ENCODE measurements around the gene NRXN3. TPM values are rescaled to one million over a fixed set of nuclear protein-coding genes. Genes with fewer than 3 reads are reported as not detected.

NRXN3 gene
- total and polyA plus RNA-seq, 2 of the 13 experiments (the other 11 are each of a cell fraction or from before 2014, with no cell fraction given): 0.03 TPM; not detected in 1

GRCh38 chr14:79482825-79483224 is 1312.7 kb downstream of the NRXN3 start:
- no TSS peak for BruUV-seq (replicated peaks)
- H3K4me2 ChIP-seq (ENCODE audit: low read depth, low read length): no peak overlapping the region
- no peaks in the 10 kb centered on the region for H3K36me3 ChIP-seq (replicated peaks in 1 of 2; ENCODE audit: control insufficient read depth in 1 of 2, insufficient read depth in 2 of 2, low read length in 2 of 2)
- DNase-seq (ENCODE audit: low spot score) (no peak), FAIRE-seq (no peak), ATAC-seq (no peak)
- POLR2A ChIA-PET: no interaction called here
- no peaks in the 10 kb centered on the region for H4K20me1 ChIP-seq (ENCODE audit: insufficient read depth, low read length)
- TF ChIP-seq HMGXB4 (CRISPR knock-in tag; IDR thresholded peaks at IDR 0.05; ENCODE audit: borderline replicate concordance in 1 of 2, low read depth in 1 of 2) (no peak), ZNF749 (CRISPR knock-in tag; IDR thresholded peaks at IDR 0.05; ENCODE audit: borderline replicate concordance) (no peak)
- H3K27me3 ChIP-seq (ENCODE audit: control insufficient read depth in 1 of 2, insufficient read depth in 2 of 2, low read length in 2 of 2): no peaks in the 10 kb centered on the region
- 44% methylated on average over 1 of the region's 1 CpG for WGBS (ENCODE audit: low lambda C conversion rate)
- no peak overlapping the region for H3K9ac ChIP-seq (ENCODE audit: insufficient read depth, low read depth, low read length)
- H3K27ac ChIP-seq (ENCODE audit: extremely low read length, insufficient read depth, low read length): no peak overlapping the region
- H3K4me3 ChIP-seq (replicated peaks in 1 of 3; ENCODE audit: insufficient read depth in 1 of 3, low read depth in 2 of 3, low read length in 3 of 3): no peak overlapping the region
- intact Hi-C loops (cut with micrococcal nuclease; ENCODE audit: unreplicated experiment) (no loop called here), in situ Hi-C loops (cut with HindIII; ENCODE audit: extremely low pct_ligation_motif_present, low pct_unique_long_range_greater_than_20kb) (no loop called here)
- no peaks in the 10 kb centered on the region for H3K79me2 ChIP-seq (ENCODE audit: insufficient read depth, low read length)
- CTCF ChIA-PET (ENCODE audit: low intra/inter-chr PET ratio, low total read pairs): no interaction called here
- no peak overlapping the region for H2AFZ ChIP-seq (ENCODE audit: low read length)
- H3K4me1 ChIP-seq (ENCODE audit: insufficient read depth, low read length): no peaks in the 10 kb centered on the region
- H3K9me3 ChIP-seq (ENCODE audit: low read length): peaks cover 88% of the 10 kb centered on the region

DNA sequence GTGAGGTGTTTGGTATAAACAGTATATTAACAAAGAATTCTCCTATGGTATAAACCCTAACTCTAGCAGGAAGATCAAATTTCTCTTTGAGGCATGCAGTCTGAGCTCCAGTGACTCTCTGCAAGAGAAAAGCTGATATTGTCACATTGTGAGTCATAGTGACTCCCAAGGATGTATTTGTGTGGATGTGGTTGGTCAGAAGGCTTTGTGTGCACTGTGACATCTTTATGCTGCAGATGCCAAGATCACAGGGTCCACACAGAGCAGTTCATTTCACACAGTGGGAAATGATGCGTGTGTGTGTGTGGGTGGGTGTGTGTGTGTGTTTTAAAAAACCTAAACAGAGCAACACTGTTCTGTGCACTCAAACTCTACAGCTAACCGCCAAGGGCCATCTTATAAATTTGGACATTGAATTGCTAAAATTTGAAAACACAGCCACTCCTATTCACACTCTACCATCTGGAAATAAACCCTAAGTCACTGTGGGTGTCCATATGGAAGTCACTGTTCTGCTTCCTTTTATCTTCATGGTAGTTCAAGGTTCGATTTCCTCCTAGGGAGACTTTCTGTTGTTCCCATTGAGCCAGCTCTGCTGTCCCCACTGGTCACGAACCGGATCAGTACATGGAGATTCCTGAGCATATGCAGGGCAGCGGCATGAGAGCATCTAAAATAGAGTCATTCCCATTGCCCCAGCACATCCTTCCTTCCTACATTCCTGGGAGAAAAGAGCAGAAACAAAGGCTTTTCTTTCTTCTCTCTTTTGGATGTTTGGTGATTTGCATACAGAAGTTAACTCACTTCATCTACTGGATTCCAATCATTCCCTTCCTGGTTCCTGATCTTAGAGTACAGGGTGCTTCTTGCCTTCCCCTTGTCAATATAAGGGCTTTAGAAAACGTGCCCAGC is 1313.6 kb downstream of the NRXN3 start:
- no peak for FAIRE-seq
- no TSS peak for BruUV-seq (replicated peaks)
- no peak for TF ChIP-seq ZNF12 (CRISPR knock-in tag; IDR thresholded peaks at IDR 0.05)
- TF ChIP-seq ZNF337 (CRISPR knock-in tag; IDR thresholded peaks at IDR 0.05; ENCODE audit: borderline replicate concordance, low read depth): no peak
- no peak for TF ChIP-seq KMT2A (CRISPR knock-in tag; IDR thresholded peaks at IDR 0.05)
- TF ChIP-seq PHF8 (CRISPR knock-in tag; IDR thresholded peaks at IDR 0.05): no peak
- no peak for TF ChIP-seq ZSCAN22 (CRISPR knock-in tag; IDR thresholded peaks at IDR 0.05)
- TF ChIP-seq HNF4G (IDR thresholded peaks at IDR 0.05; ENCODE audit: borderline replicate concordance, low read depth, low read length): no peak
- no peak for TF ChIP-seq HNF4G (CRISPR knock-in tag; IDR thresholded peaks at IDR 0.05; ENCODE audit: borderline replicate concordance, low read depth)
- TF ChIP-seq IRF1 (CRISPR knock-in tag; IDR thresholded peaks at IDR 0.05; ENCODE audit: low read depth): no peak
- TF ChIP-seq, protein P1, sequence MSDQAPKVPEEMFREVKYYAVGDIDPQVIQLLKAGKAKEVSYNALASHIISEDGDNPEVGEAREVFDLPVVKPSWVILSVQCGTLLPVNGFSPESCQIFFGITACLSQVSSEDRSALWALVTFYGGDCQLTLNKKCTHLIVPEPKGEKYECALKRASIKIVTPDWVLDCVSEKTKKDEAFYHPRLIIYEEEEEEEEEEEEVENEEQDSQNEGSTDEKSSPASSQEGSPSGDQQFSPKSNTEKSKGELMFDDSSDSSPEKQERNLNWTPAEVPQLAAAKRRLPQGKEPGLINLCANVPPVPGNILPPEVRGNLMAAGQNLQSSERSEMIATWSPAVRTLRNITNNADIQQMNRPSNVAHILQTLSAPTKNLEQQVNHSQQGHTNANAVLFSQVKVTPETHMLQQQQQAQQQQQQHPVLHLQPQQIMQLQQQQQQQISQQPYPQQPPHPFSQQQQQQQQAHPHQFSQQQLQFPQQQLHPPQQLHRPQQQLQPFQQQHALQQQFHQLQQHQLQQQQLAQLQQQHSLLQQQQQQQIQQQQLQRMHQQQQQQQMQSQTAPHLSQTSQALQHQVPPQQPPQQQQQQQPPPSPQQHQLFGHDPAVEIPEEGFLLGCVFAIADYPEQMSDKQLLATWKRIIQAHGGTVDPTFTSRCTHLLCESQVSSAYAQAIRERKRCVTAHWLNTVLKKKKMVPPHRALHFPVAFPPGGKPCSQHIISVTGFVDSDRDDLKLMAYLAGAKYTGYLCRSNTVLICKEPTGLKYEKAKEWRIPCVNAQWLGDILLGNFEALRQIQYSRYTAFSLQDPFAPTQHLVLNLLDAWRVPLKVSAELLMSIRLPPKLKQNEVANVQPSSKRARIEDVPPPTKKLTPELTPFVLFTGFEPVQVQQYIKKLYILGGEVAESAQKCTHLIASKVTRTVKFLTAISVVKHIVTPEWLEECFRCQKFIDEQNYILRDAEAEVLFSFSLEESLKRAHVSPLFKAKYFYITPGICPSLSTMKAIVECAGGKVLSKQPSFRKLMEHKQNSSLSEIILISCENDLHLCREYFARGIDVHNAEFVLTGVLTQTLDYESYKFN (CRISPR knock-in tag; conservative IDR thresholded peaks at IDR 0.05): no peak

More for the DNA sequence above, 1313.6 kb downstream of the NRXN3 start:
- no peak overlapping the region for H2AFZ ChIP-seq (ENCODE audit: low read length)
- no peak overlapping the region for H3K27ac ChIP-seq (ENCODE audit: extremely low read length, insufficient read depth, low read length)
- H3K4me1 ChIP-seq (ENCODE audit: insufficient read depth, low read length): no peaks in the 10 kb centered on the region
- WGBS (ENCODE audit: low lambda C conversion rate): 41% methylated on average over 7 of the region's 7 CpGs
- H3K9ac ChIP-seq (ENCODE audit: insufficient read depth, low read depth, low read length): no peak overlapping the region
- H3K27me3 ChIP-seq (ENCODE audit: control insufficient read depth in 1 of 2, insufficient read depth in 2 of 2, low read length in 2 of 2): no peaks in the 10 kb centered on the region
- ATAC-seq (no peak), DNase-seq (ENCODE audit: low spot score) (no peak)
- H3K9me3 ChIP-seq (ENCODE audit: low read length): peaks cover 90% of the 10 kb centered on the region
- intact Hi-C loops (cut with micrococcal nuclease; ENCODE audit: unreplicated experiment): no loop called here
- CTCF ChIA-PET (ENCODE audit: low intra/inter-chr PET ratio, low total read pairs): no interaction called here
- no peak overlapping the region for H3K4me2 ChIP-seq (ENCODE audit: low read depth, low read length)
- H4K20me1 ChIP-seq (ENCODE audit: insufficient read depth, low read length): no peaks in the 10 kb centered on the region
- in situ Hi-C loops (cut with HindIII; ENCODE audit: extremely low pct_ligation_motif_present, low pct_unique_long_range_greater_than_20kb): no loop called here
- H3K36me3 ChIP-seq (replicated peaks in 1 of 2; ENCODE audit: control insufficient read depth in 1 of 2, insufficient read depth in 2 of 2, low read length in 2 of 2): no peaks in the 10 kb centered on the region
- POLR2A ChIA-PET: no interaction called here
- H3K4me3 ChIP-seq (replicated peaks in 1 of 3; ENCODE audit: insufficient read depth in 1 of 3, low read depth in 2 of 3, low read length in 3 of 3): no peak overlapping the region
- H3K79me2 ChIP-seq (ENCODE audit: insufficient read depth, low read length): no peaks in the 10 kb centered on the region

Data from HepG2 (cell line).